Astrocyte (in vitro differentiated cells and primary cell): ENCODE results near the gene ADCY2. TPM values are rescaled to one million over a fixed set of nuclear protein-coding genes. Genes with fewer than 3 reads are reported as not detected.

ENCODE experiments used
- DNase-seq: peaks from one replicate; pipeline ENCODE4 v3.0.0-alpha.2; 2010; ENCODE audit warnings: low read depth
- FAIRE-seq: peaks from 2 replicates; lab custom pipeline; 2011; peaks lifted over from hg19 to GRCh38; lab: Jason Lieb, UNC
- H2AFZ ChIP-seq: 2 replicates; pipeline ENCODE4 v1.6.0; 2012; ENCODE audit warnings: low read depth, low read length, inconsistent platforms
- H3K27ac ChIP-seq: 2 replicates; pipeline ENCODE4 v1.5.1; 2011; ENCODE audit warnings: low read depth, low read length, inconsistent platforms
- H3K27me3 ChIP-seq: 2 replicates; pipeline ENCODE4 v1.6.0; 2011; ENCODE audit warnings: low read length, inconsistent platforms; ENCODE audit not compliant: insufficient read depth
- H3K36me3 ChIP-seq: 2 replicates; pipeline ENCODE4 v1.5.1; 2011; ENCODE audit warnings: low read length, inconsistent platforms; ENCODE audit not compliant: insufficient read depth
- H3K4me1 ChIP-seq: 2 replicates; pipeline ENCODE4 v1.5.1; 2011; ENCODE audit warnings: low read length, inconsistent platforms; ENCODE audit not compliant: insufficient read depth
- H3K4me2 ChIP-seq: 2 replicates; pipeline ENCODE4 v1.6.0; 2012; ENCODE audit warnings: low read length, inconsistent platforms
- H3K4me3 ChIP-seq: 2 replicates; pipeline ENCODE4 v1.5.1; 2011; ENCODE audit warnings: low read depth, mild to moderate bottlenecking, low read length, inconsistent platforms; ENCODE audit not compliant: insufficient read depth
- H3K79me2 ChIP-seq: 2 replicates; pipeline ENCODE4 v1.6.0; 2012; ENCODE audit warnings: mild to moderate bottlenecking, low read length, inconsistent platforms; ENCODE audit not compliant: insufficient read depth
- H3K9ac ChIP-seq: 2 replicates; pipeline ENCODE4 v1.6.0; 2012; ENCODE audit warnings: mild to moderate bottlenecking, low read length, inconsistent platforms
- H3K9me3 ChIP-seq: 2 replicates; pipeline ENCODE4 v1.5.1; 2012; ENCODE audit warnings: low read depth, mild to moderate bottlenecking, low read length, inconsistent platforms; ENCODE audit not compliant: insufficient read depth
- H4K20me1 ChIP-seq: 2 replicates; pipeline ENCODE4 v1.6.0; 2012; ENCODE audit warnings: low read length, inconsistent platforms; ENCODE audit not compliant: insufficient read depth
- H3K27ac Mint-ChIP-seq: one replicate; pipeline ENCODE4 v1.8.0; 2021; ENCODE audit warnings: mild to moderate bottlenecking, mixed read lengths; ENCODE audit not compliant: unreplicated experiment
- H3K27me3 Mint-ChIP-seq: one replicate; pipeline ENCODE4 v1.8.0; 2021; ENCODE audit warnings: low read depth, mixed read lengths; ENCODE audit not compliant: unreplicated experiment
- H3K36me3 Mint-ChIP-seq: one replicate; pipeline ENCODE4 v1.8.0; 2021; ENCODE audit warnings: low read depth, mixed read lengths; ENCODE audit not compliant: unreplicated experiment
- H3K4me1 Mint-ChIP-seq: one replicate; pipeline ENCODE4 v1.8.0; 2021; ENCODE audit warnings: low read depth, mixed read lengths; ENCODE audit not compliant: unreplicated experiment
- H3K4me3 Mint-ChIP-seq: one replicate; pipeline ENCODE4 v1.8.0; 2021; ENCODE audit warnings: mild to moderate bottlenecking, moderate library complexity, mixed read lengths; ENCODE audit not compliant: unreplicated experiment
- H3K9me3 Mint-ChIP-seq: one replicate; pipeline ENCODE4 v1.8.0; 2021; ENCODE audit warnings: mild to moderate bottlenecking, mixed read lengths; ENCODE audit not compliant: unreplicated experiment
- EZH2 ChIP-seq: IDR thresholded peaks from 2 replicates; pipeline ENCODE4 v1.6.1; 2012; ENCODE audit warnings: mild to moderate bottlenecking, low read length, inconsistent platforms; ENCODE audit not compliant: insufficient read depth
- total RNA-seq: library from RNA; stranded (reverse); gene quantifications from 2 replicates; pipeline ENCODE4 v1.2.1, GENCODE V29; 2021
- TF ChIP-seq, protein P1 (sequence below): IDR thresholded peaks from 2 replicates; pipeline ENCODE4 v1.5.1; 2011; ENCODE audit warnings: low read depth, mild to moderate bottlenecking, inconsistent platforms, low read length, moderate library complexity; ENCODE audit not compliant: insufficient read depth

The ADCY2 gene
- total RNA-seq, 1 donor from 2014 or later = 5.7 TPM

DNA sequence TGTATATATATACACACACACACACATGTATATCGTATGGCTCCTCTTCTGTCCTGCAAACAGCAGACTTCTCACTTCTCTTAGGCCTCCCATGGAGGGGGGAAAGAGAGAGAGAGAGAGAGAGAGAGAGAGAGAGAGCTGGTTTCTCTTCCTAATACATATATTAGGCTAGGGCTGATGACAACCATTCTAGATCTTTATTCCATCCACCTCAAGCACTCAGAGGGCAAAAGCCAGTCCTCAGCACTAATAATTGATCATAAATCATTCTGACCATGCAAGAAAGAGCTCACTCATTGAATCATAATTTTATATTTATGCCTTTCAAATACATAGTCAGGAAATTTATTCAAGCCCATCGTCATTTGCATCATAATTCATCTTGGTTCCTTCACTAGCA, 408.0 kb downstream of the ADCY2 start:
- FAIRE-seq = no peak

DNA sequence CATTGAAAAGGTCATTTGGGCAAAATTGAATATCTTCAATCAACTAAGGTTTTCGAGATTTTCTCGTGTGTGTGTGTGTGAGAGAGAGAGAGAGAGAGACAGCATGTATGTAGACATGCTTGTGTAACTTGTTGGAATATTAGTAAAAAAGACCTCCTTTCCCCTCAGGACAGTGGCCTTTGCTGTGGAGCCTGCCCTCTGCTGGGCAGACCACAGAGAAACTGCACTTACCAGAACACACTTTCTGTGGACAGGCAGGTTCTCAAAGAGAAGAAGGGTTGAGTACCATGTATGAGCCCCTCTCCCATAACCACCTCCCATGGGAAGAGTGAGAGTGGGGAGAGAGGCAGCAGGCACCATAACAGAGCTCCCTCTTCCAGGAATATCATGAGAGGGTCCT, 409.4 kb downstream of the ADCY2 start:
- Mint-ChIP-seq H3K27me3 (no peaks in the 10 kb centered on the region), H3K4me1 (no peaks in the 10 kb centered on the region), H3K4me3 (no peak overlapping the region), H3K9me3 (peaks cover 1% of the 10 kb centered on the region), H3K27ac (no peak overlapping the region), H3K36me3 (no peaks in the 10 kb centered on the region)
- no peak for DNase-seq
- no peak for FAIRE-seq
- Histone ChIP-seq H3K9me3 (no peaks in the 10 kb centered on the region), H3K4me1 (no peaks in the 10 kb centered on the region), H3K9ac (no peak overlapping the region), H3K4me2 (no peak overlapping the region), H3K79me2 (no peaks in the 10 kb centered on the region), H3K27ac (no peak overlapping the region), H3K4me3 (no peak overlapping the region), H4K20me1 (no peaks in the 10 kb centered on the region), H2AFZ (no peak overlapping the region), H3K36me3 (no peaks in the 10 kb centered on the region), H3K27me3 (no peaks in the 10 kb centered on the region)
- TF ChIP-seq, protein P1, sequence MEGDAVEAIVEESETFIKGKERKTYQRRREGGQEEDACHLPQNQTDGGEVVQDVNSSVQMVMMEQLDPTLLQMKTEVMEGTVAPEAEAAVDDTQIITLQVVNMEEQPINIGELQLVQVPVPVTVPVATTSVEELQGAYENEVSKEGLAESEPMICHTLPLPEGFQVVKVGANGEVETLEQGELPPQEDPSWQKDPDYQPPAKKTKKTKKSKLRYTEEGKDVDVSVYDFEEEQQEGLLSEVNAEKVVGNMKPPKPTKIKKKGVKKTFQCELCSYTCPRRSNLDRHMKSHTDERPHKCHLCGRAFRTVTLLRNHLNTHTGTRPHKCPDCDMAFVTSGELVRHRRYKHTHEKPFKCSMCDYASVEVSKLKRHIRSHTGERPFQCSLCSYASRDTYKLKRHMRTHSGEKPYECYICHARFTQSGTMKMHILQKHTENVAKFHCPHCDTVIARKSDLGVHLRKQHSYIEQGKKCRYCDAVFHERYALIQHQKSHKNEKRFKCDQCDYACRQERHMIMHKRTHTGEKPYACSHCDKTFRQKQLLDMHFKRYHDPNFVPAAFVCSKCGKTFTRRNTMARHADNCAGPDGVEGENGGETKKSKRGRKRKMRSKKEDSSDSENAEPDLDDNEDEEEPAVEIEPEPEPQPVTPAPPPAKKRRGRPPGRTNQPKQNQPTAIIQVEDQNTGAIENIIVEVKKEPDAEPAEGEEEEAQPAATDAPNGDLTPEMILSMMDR = no peak
- TF ChIP-seq EZH2 = no peak

More for the DNA sequence above, 408.0 kb downstream of the ADCY2 start:
- Mint-ChIP-seq H3K4me1 (no peaks in the 10 kb centered on the region), H3K36me3 (no peaks in the 10 kb centered on the region), H3K27ac (no peak overlapping the region), H3K9me3 (peaks cover 1% of the 10 kb centered on the region), H3K4me3 (no peak overlapping the region), H3K27me3 (no peaks in the 10 kb centered on the region)
- Histone ChIP-seq H3K9ac (no peak overlapping the region), H3K4me1 (no peaks in the 10 kb centered on the region), H3K4me3 (no peak overlapping the region), H3K36me3 (no peaks in the 10 kb centered on the region), H3K27me3 (no peaks in the 10 kb centered on the region), H2AFZ (no peak overlapping the region), H4K20me1 (no peaks in the 10 kb centered on the region), H3K79me2 (no peaks in the 10 kb centered on the region), H3K9me3 (no peaks in the 10 kb centered on the region), H3K27ac (no peak overlapping the region), H3K4me2 (no peak overlapping the region)
- TF ChIP-seq, protein P1 = no peak
- no peak for TF ChIP-seq EZH2
- no peak for DNase-seq

DNA sequence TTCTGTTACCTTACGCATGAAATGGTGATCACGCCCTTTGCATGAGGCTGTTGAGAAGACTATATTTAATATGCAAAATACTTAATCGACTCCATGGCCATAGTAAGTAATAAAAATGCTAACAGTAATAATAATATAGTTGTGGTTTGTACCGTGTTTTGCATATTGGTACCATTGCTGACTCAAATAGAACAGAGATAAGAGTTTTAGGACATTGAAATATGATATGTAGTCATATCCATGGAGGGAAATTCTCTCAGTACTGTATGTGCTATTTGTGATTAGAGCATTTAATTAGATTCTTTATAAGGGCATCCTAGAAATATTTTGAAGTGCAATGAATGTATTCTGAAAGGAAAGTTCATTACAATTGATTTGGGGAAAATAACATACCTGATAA, 413.1 kb downstream of the ADCY2 start:
- Histone ChIP-seq H3K27me3 (no peaks in the 10 kb centered on the region), H4K20me1 (no peaks in the 10 kb centered on the region), H3K4me1 (no peaks in the 10 kb centered on the region), H3K9ac (no peak overlapping the region), H3K27ac (no peak overlapping the region), H3K79me2 (no peaks in the 10 kb centered on the region), H3K4me3 (no peak overlapping the region), H2AFZ (no peak overlapping the region), H3K4me2 (no peak overlapping the region), H3K36me3 (no peaks in the 10 kb centered on the region), H3K9me3 (no peaks in the 10 kb centered on the region)
- TF ChIP-seq EZH2 = no peak
- TF ChIP-seq, protein P1 = no peak
- peaks cover 4% of the 10 kb centered on the region for H3K4me1 Mint-ChIP-seq
- H3K27ac Mint-ChIP-seq = no peak overlapping the region
- no peak for FAIRE-seq
- H3K9me3 Mint-ChIP-seq = peaks cover 1% of the 10 kb centered on the region
- no peaks in the 10 kb centered on the region for H3K27me3 Mint-ChIP-seq
- no peaks in the 10 kb centered on the region for H3K36me3 Mint-ChIP-seq
- no peak for DNase-seq
- H3K4me3 Mint-ChIP-seq = no peak overlapping the region
